ENCODE results near the gene R3HDML.
"Not testable (repeated sequence)": the region's sequence is repeated elsewhere in the genome, so short reads cannot be mapped to it uniquely, and the experiment has no call there.

The R3HDML gene

GRCh38 chr20:44297721-44298120, 39.1 kb upstream of the R3HDML start:
- intact Hi-C loops (cut with DNase I; ENCODE audit: low total_unique reads): no loop called here
- Histone ChIP-seq H3K4me1 (no peaks in the 10 kb centered on the region), H3K4me3 (no peak overlapping the region), H3K9me3 (no peaks in the 10 kb centered on the region), H3K27me3 (no peaks in the 10 kb centered on the region), H3K27ac (no peak overlapping the region), H3K36me3 (no peaks in the 10 kb centered on the region)
- no peak for TF ChIP-seq CTCF (IDR thresholded peaks at IDR 0.05)
- no peak for DNase-seq

- H3K27ac ChIP-seq; H3K36me3 ChIP-seq; H3K9me3 ChIP-seq; DNase-seq; H3K4me3 ChIP-seq; intact Hi-C loops (cut with DNase I; ENCODE audit: low total_unique reads); H3K27me3 ChIP-seq; H3K4me1 ChIP-seq: not testable (repeated sequence)
These were observed 37.8 kb upstream of the R3HDML start for GRCh38 chr20:44299011-44299535.

- H3K36me3 ChIP-seq: peaks cover 0 to 12% (median 8%) of the 10 kb centered on the region in 3 donors
- intact Hi-C loops (cut with DNase I; ENCODE audit: low total_unique reads): loop anchor here (5.0 kb wide), 1 partner anchor 79 kb away; no protein-coding TSS in a partner anchor
- no peaks in the 10 kb centered on the region for H3K27me3 ChIP-seq
- H3K4me3 ChIP-seq: no peak overlapping the region
- DNase-seq: no peak
- TF ChIP-seq CTCF (IDR thresholded peaks at IDR 0.05): no peak
- no peak overlapping the region for H3K27ac ChIP-seq
- H3K4me1 ChIP-seq: no peaks in the 10 kb centered on the region
- H3K9me3 ChIP-seq: no peaks in the 10 kb centered on the region
These were observed 35.6 kb upstream of the R3HDML start for GRCh38 chr20:44301285-44301684.

GRCh38 chr20:44302026-44302669, 34.7 kb upstream of the R3HDML start:
- Histone ChIP-seq H3K36me3 (peaks cover 0 to 20% (median 14%) of the 10 kb centered on the region in 3 donors), H3K4me3 (no peak overlapping the region), H3K27ac (no peak overlapping the region), H3K4me1 (no peaks in the 10 kb centered on the region), H3K9me3 (no peaks in the 10 kb centered on the region), H3K27me3 (no peaks in the 10 kb centered on the region)
- TF ChIP-seq CTCF (IDR thresholded peaks at IDR 0.05): no peak
- intact Hi-C loops (cut with DNase I; ENCODE audit: low total_unique reads): loop anchor here (5.0 kb wide), 1 partner anchor 80 kb away; no protein-coding TSS in a partner anchor
- no peak for DNase-seq

- H3K36me3 ChIP-seq: peaks cover 0 to 20% (median 14%) of the 10 kb centered on the region in 3 donors
- H3K27me3 ChIP-seq: no peaks in the 10 kb centered on the region
- no peak overlapping the region for H3K4me3 ChIP-seq
- no peaks in the 10 kb centered on the region for H3K9me3 ChIP-seq
- no peak overlapping the region for H3K27ac ChIP-seq
- no peaks in the 10 kb centered on the region for H3K4me1 ChIP-seq
- intact Hi-C loops (cut with DNase I; ENCODE audit: low total_unique reads): loop anchor here (5.0 kb wide), 1 partner anchor 80 kb away; no protein-coding TSS in a partner anchor
- no peak for TF ChIP-seq CTCF (IDR thresholded peaks at IDR 0.05)
- DNase-seq: no peak
These were observed 34.1 kb upstream of the R3HDML start for GRCh38 chr20:44302736-44303135.

GRCh38 chr20:44304383-44304782, 32.5 kb upstream of the R3HDML start:
- Histone ChIP-seq H3K4me1 (peaks cover 0 to 8% (median 3%) of the 10 kb centered on the region in 4 donors), H3K36me3 (peaks cover 0 to 20% (median 14%) of the 10 kb centered on the region in 3 donors), H3K27ac (no peak overlapping the region), H3K4me3 (no peak overlapping the region), H3K9me3 (no peaks in the 10 kb centered on the region), H3K27me3 (no peaks in the 10 kb centered on the region)
- TF ChIP-seq CTCF (IDR thresholded peaks at IDR 0.05): no peak
- intact Hi-C loops (cut with DNase I; ENCODE audit: low total_unique reads): loop anchor here (5.0 kb wide), 1 partner anchor 82 kb away; no protein-coding TSS in a partner anchor
- no peak for DNase-seq

Data from tibial artery (tissue), 4 donors.